ENCODE data around the gene YWHAG. TPM values are rescaled to one million over a fixed set of nuclear protein-coding genes. Genes with fewer than 3 reads are reported as not detected.

YWHAG gene
- total RNA-seq, 2 experiments from 2014 or later, result 42.6 to 126 TPM

- intact Hi-C loops (cut with micrococcal nuclease; ENCODE audit: unreplicated experiment), result no loop called here
- Histone ChIP-seq H3K27ac (ENCODE audit: low read depth, low read length, poor library complexity, severe bottlenecking) (no peak overlapping the region), H3K79me2 (ENCODE audit: insufficient read depth, low read depth, low read length) (no peaks in the 10 kb centered on the region), H3K4me1 (ENCODE audit: insufficient read depth, low read length, poor library complexity, severe bottlenecking) (peaks cover 15% of the 10 kb centered on the region), H3K9me3 (ENCODE audit: low read length) (no peaks in the 10 kb centered on the region), H3K36me3 (ENCODE audit: insufficient read depth, low read length) (no peaks in the 10 kb centered on the region), H3K4me3 (ENCODE audit: low read depth, low read length, poor library complexity, severe bottlenecking) (no peak overlapping the region), H3K9me2 (ENCODE audit: insufficient read depth, low read length) (no peaks in the 10 kb centered on the region), H4K20me1 (ENCODE audit: insufficient read depth, low read length) (no peaks in the 10 kb centered on the region), H3K4me2 (ENCODE audit: low read length) (no peak overlapping the region), H2AFZ (ENCODE audit: low read length) (no peak overlapping the region)
- TF ChIP-seq EZH2phosphoT487 (IDR thresholded peaks at IDR 0.05; ENCODE audit: borderline replicate concordance, low read depth, low read length) (no peak), CTCF (conservative IDR thresholded peaks at IDR 0.05; ENCODE audit: low read length) (no peak)
- ChIA-PET POLR2A (no interaction called here), CTCF (ENCODE audit: unreplicated experiment) (no interaction called here)
- DNase-seq (ENCODE audit: low spot score), result no peak
- BruUV-seq (replicated peaks), result no TSS peak
Observed at GRCh38 chr7:76400248-76400647, 41.5 kb upstream of the YWHAG start.

- CTCF ChIA-PET (ENCODE audit: unreplicated experiment), result no interaction called here
Observed at GRCh38 chr7:76397409-76398183, 38.8 kb upstream of the YWHAG start.

More at GRCh38 chr7:76397409-76398183, 38.8 kb upstream of the YWHAG start:
- POLR2A ChIA-PET, result no interaction called here
- H3K79me2 ChIP-seq (ENCODE audit: insufficient read depth, low read depth, low read length), result no peaks in the 10 kb centered on the region
- no peak for TF ChIP-seq EZH2phosphoT487 (IDR thresholded peaks at IDR 0.05; ENCODE audit: borderline replicate concordance, low read depth, low read length)
- no peak for TF ChIP-seq CTCF (conservative IDR thresholded peaks at IDR 0.05; ENCODE audit: low read length)
- peak overlapping the region; percentile 53 for H3K4me3 ChIP-seq (ENCODE audit: low read depth, low read length, poor library complexity, severe bottlenecking)
- H3K36me3 ChIP-seq (ENCODE audit: insufficient read depth, low read length), result no peaks in the 10 kb centered on the region
- no peaks in the 10 kb centered on the region for H3K9me2 ChIP-seq (ENCODE audit: insufficient read depth, low read length)
- H3K9me3 ChIP-seq (ENCODE audit: low read length), result no peaks in the 10 kb centered on the region
- peak overlapping the region; percentile 75; the same call in 1 of the 2 replicates for H2AFZ ChIP-seq (ENCODE audit: low read length)
- no TSS peak for BruUV-seq (replicated peaks)
- H3K4me2 ChIP-seq (ENCODE audit: low read length), result peak overlapping the region; percentile 67
- intact Hi-C loops (cut with micrococcal nuclease; ENCODE audit: unreplicated experiment), result no loop called here
- no peak overlapping the region for H3K27ac ChIP-seq (ENCODE audit: low read depth, low read length, poor library complexity, severe bottlenecking)
- DNase-seq (ENCODE audit: low spot score), result peak; percentile 58
- H4K20me1 ChIP-seq (ENCODE audit: insufficient read depth, low read length), result no peaks in the 10 kb centered on the region
- H3K4me1 ChIP-seq (ENCODE audit: insufficient read depth, low read length, poor library complexity, severe bottlenecking), result peaks cover 20% of the 10 kb centered on the region
